SK-N-SH (cell line): ENCODE results near the gene ARHGEF4. TPM values are rescaled to one million over a fixed set of nuclear protein-coding genes. Genes with fewer than 3 reads are reported as not detected.

Source experiments
- CTCF ChIA-PET: fragments of 300-600, 350-600 bp; formaldehyde crosslinking; extraction: SDS; loops from one replicate; lab custom pipeline; 2021; lab: Yijun Ruan, JAX
- POLR2A ChIA-PET: fragments of 350-600 bp; sonication (Branson Sonifier 250); formaldehyde crosslinking; extraction: SDS; loops from one replicate; lab custom pipeline; 2020; ENCODE audit warnings: antibody characterized with exemption, inconsistent platforms; lab: Yijun Ruan, JAX
- DNase-seq: peaks from one replicate; pipeline ENCODE4 v3.0.0; 2012
- H2AFZ ChIP-seq: fragments of 200-600 bp; sonication (generic); 2 replicates; pipeline ENCODE4 v1.8.1; 2016; ENCODE audit warnings: antibody characterized with exemption, mild to moderate bottlenecking, low read depth
- H3F3A ChIP-seq: fragments of 200-600 bp; sonication (generic); replicated peaks from 2 replicates; pipeline ENCODE3; 2016; ENCODE audit warnings: antibody characterized with exemption, mild to moderate bottlenecking; ENCODE audit not compliant: insufficient read depth
- H3K27ac ChIP-seq, 2 experiments: fragments of 200-500 bp in 1 of 2; fragments of 200-600 bp in 1 of 2; sonication (Bioruptor generic) in 1 of 2; sonication (generic), shearing (Covaris generic) in 1 of 2; 2 replicates each; pipeline versions ENCODE4 v1.5.1 to v1.6.1; 2014 to 2016; ENCODE audit warnings: low read depth in 2 of 2, inconsistent platforms in 1 of 2, low read length in 1 of 2, mild to moderate bottlenecking in 1 of 2, mixed read lengths in 1 of 2
- H3K27me3 ChIP-seq: fragments of 200-600 bp; sonication (generic), shearing (Covaris generic); 2 replicates; pipeline ENCODE4 v1.6.1; 2016; ENCODE audit warnings: mixed run types; ENCODE audit not compliant: insufficient read depth
- H3K36me3 ChIP-seq, 2 experiments: fragments of 200-500 bp in 1 of 2; fragments of 200-600 bp in 1 of 2; sonication (Bioruptor generic) in 1 of 2; sonication (generic) in 1 of 2; replicated peaks in 1 of 2; 2 replicates each; pipeline versions ENCODE3 to v1.5.1; 2014 to 2016; ENCODE audit warnings: low read length in 1 of 2, mild to moderate bottlenecking in 1 of 2; ENCODE audit not compliant: insufficient read depth in 2 of 2, control insufficient read depth in 1 of 2
- H3K4me1 ChIP-seq, 2 experiments: fragments of 200-500 bp in 1 of 2; fragments of 200-600 bp in 1 of 2; sonication (Bioruptor generic) in 1 of 2; sonication (generic), shearing (Covaris generic) in 1 of 2; 2 replicates each; pipeline versions ENCODE4 v1.5.1 to v1.6.1; 2014 to 2016; ENCODE audit warnings: low read depth in 1 of 2, low read length in 1 of 2, mixed run types in 1 of 2; ENCODE audit not compliant: insufficient read depth in 2 of 2, control insufficient read depth in 1 of 2
- H3K4me2 ChIP-seq: fragments of 200-600 bp; sonication (generic), shearing (Covaris generic); 2 replicates; pipeline ENCODE4 v1.6.1; 2017; ENCODE audit warnings: mixed run types
- H3K4me3 ChIP-seq, 2 experiments: fragments of 200-500 bp in 1 of 2; fragments of 200-600 bp in 1 of 2; sonication (Bioruptor generic) in 1 of 2; sonication (generic), shearing (Covaris generic) in 1 of 2; 2 replicates each; pipeline versions ENCODE4 v1.5.1 to v1.8.1; 2014 to 2016; ENCODE audit warnings: low read depth in 2 of 2, inconsistent platforms in 1 of 2, low read length in 1 of 2, mild to moderate bottlenecking in 1 of 2, mixed read lengths in 1 of 2, moderate library complexity in 1 of 2
- H3K79me2 ChIP-seq: fragments of 200-600 bp; sonication (generic); 2 replicates; pipeline ENCODE4 v1.8.1; 2017; ENCODE audit warnings: mild to moderate bottlenecking; ENCODE audit not compliant: insufficient read depth
- H3K9ac ChIP-seq: fragments of 200-600 bp; sonication (generic); 2 replicates; pipeline ENCODE4 v1.6.1; 2017; ENCODE audit warnings: mixed run types
- H3K9me2 ChIP-seq: fragments of 200-600 bp; sonication (generic); 2 replicates; pipeline ENCODE4 v1.6.1; 2017; ENCODE audit warnings: mixed run types
- H3K9me3 ChIP-seq: fragments of 200-600 bp; sonication (generic); 2 replicates; pipeline ENCODE4 v1.6.1; 2017; ENCODE audit warnings: mixed run types, mild to moderate bottlenecking, moderate library complexity
- H4K20me1 ChIP-seq: fragments of 200-600 bp; sonication (generic); 2 replicates; pipeline ENCODE4 v1.6.1; 2017; ENCODE audit warnings: mild to moderate bottlenecking, mixed run types; ENCODE audit not compliant: insufficient read depth
- CTCF ChIP-seq: fragments of 200-600 bp; sonication (generic); IDR thresholded peaks from 2 replicates; pipeline ENCODE4 v1.6.1; 2017; ENCODE audit warnings: antibody characterized with exemption, mild to moderate bottlenecking, moderate library complexity
- FOSL2 ChIP-seq: IDR thresholded peaks from 2 replicates; pipeline ENCODE4 v1.4.0; 2012; ENCODE audit warnings: low read depth, mild to moderate bottlenecking, moderate library complexity, borderline replicate concordance
- FOXJ3 ChIP-seq: sonication (generic); formaldehyde crosslinking; IDR thresholded peaks from 2 replicates; pipeline ENCODE4 v1.5.1; 2020; ENCODE audit warnings: mild to moderate bottlenecking, missing genetic modification reagents
- IRF3 ChIP-seq: fragments of 150-350 bp; IDR thresholded peaks from 2 replicates; pipeline ENCODE4 v1.6.1; 2016; ENCODE audit warnings: mild to moderate bottlenecking, low read depth, low read length
- JUND ChIP-seq: IDR thresholded peaks from 2 replicates; pipeline ENCODE4 v1.4.0; 2012
- MAX ChIP-seq: IDR thresholded peaks from 2 replicates; pipeline ENCODE4 v1.4.0; 2012; ENCODE audit warnings: low read depth
- MEF2A ChIP-seq: IDR thresholded peaks from 2 replicates; pipeline ENCODE4 v1.4.0; 2012; ENCODE audit warnings: low read depth, borderline replicate concordance
- MXI1 ChIP-seq: IDR thresholded peaks from 2 replicates; pipeline ENCODE4 v1.6.1; 2012; ENCODE audit warnings: mild to moderate bottlenecking, low read depth, low read length, improper control_type of control experiment
- NFIC ChIP-seq: IDR thresholded peaks from 2 replicates; pipeline ENCODE4 v1.4.0; 2012; ENCODE audit warnings: borderline replicate concordance
- NRF1 ChIP-seq: IDR thresholded peaks from 2 replicates; pipeline ENCODE4 v1.6.1; 2012; ENCODE audit warnings: low read depth, mild to moderate bottlenecking, low read length
- POLR2AphosphoS5 ChIP-seq: IDR thresholded peaks from 2 replicates; pipeline ENCODE4 v1.6.1; 2012; ENCODE audit warnings: low read depth, low read length
- RAD21 ChIP-seq: IDR thresholded peaks from 2 replicates; pipeline ENCODE4 v1.6.1; 2012; ENCODE audit warnings: mild to moderate bottlenecking, low read length
- RCOR1 ChIP-seq: fragments of 150-350 bp; IDR thresholded peaks from 2 replicates; pipeline ENCODE4 v1.6.1; 2017; ENCODE audit warnings: antibody characterized with exemption, low read length
- REST ChIP-seq: IDR thresholded peaks from 2 replicates; pipeline ENCODE4 v1.6.1; 2012; ENCODE audit warnings: mild to moderate bottlenecking, low read depth, low read length, moderate library complexity
- RFX5 ChIP-seq: IDR thresholded peaks from 2 replicates; pipeline ENCODE4 v1.6.1; 2012; ENCODE audit warnings: mild to moderate bottlenecking, improper control_type of control experiment, low read length
- SIN3A ChIP-seq: IDR thresholded peaks from 2 replicates; pipeline ENCODE4 v1.6.1; 2012; ENCODE audit warnings: low read depth, mild to moderate bottlenecking, low read length, moderate library complexity, borderline replicate concordance
- SMC3 ChIP-seq: IDR thresholded peaks from 2 replicates; pipeline ENCODE4 v1.6.1; 2012; ENCODE audit warnings: low read depth, low read length, improper control_type of control experiment
- TAF1 ChIP-seq: IDR thresholded peaks from 2 replicates; pipeline ENCODE4 v1.6.1; 2012; ENCODE audit warnings: low read depth, mild to moderate bottlenecking, low read length, moderate library complexity, borderline replicate concordance
- TEAD4 ChIP-seq: IDR thresholded peaks from 2 replicates; pipeline ENCODE4 v1.4.0; 2012; ENCODE audit warnings: mild to moderate bottlenecking, borderline replicate concordance; ENCODE audit not compliant: insufficient read depth
- USF1 ChIP-seq: IDR thresholded peaks from 2 replicates; pipeline ENCODE4 v1.4.0; 2012; ENCODE audit warnings: low read depth, borderline replicate concordance
- ZBTB33 ChIP-seq: IDR thresholded peaks from 2 replicates; pipeline ENCODE4 v1.4.0; 2012; ENCODE audit warnings: low read depth, borderline replicate concordance
- WGBS: methylation state at CpG from one replicate; pipeline ENCODE4 v1.1.6; 2017; ENCODE audit warnings: low lambda C conversion rate; 5-methylcytosine and 5-hydroxymethylcytosine counted together
- polyA plus RNA-seq, 3 experiments: library from polyadenylated mRNA; depleted of rRNA; stranded (reverse); fragments of >200 nt; gene quantifications; 2 replicates each; pipeline ENCODE4 v1.2.3, GENCODE V29; 2012

The ARHGEF4 gene
- polyA plus RNA-seq, 1 of the 3 experiments (the other 2 are of a cell fraction), result 2.3 TPM

GRCh38 chr2:131058920-131059319, 222.2 kb downstream of the ARHGEF4 start (continued):
- TF ChIP-seq CTCF, result no peak

- no peak overlapping the region for H3K4me2 ChIP-seq
- H3K9me3 ChIP-seq, result no peaks in the 10 kb centered on the region
- no peak overlapping the region for H3K4me3 ChIP-seq
- no peaks in the 10 kb centered on the region for H3K27me3 ChIP-seq
- H3K9ac ChIP-seq, result no peak overlapping the region
- POLR2A ChIA-PET, result no interaction called here
- WGBS, result 87% methylated on average over 11 of the region's 11 CpGs
- peaks cover 0 to 13% of the 10 kb centered on the region in 2 experiments; a peak in 1 of 4 replicates for H3K4me1 ChIP-seq
- H3K27ac ChIP-seq, result peak overlapping the region in 1 of 2 experiments; percentile 50; a peak in 2 of 4 replicates
- peaks cover 4% of the 10 kb centered on the region for H3F3A ChIP-seq
- H3K36me3 ChIP-seq, result peaks cover 19 to 40% of the 10 kb centered on the region in 2 experiments
- no peaks in the 10 kb centered on the region for H3K9me2 ChIP-seq
- DNase-seq, result peak; percentile 75
- H4K20me1 ChIP-seq, result peaks cover 84% of the 10 kb centered on the region
- H2AFZ ChIP-seq, result no peak overlapping the region
- peaks cover 99% of the 10 kb centered on the region for H3K79me2 ChIP-seq
- CTCF ChIA-PET, result no interaction called here
- TF ChIP-seq TEAD4 (no peak), NRF1 (no peak), SMC3 (no peak), MEF2A (no peak), RFX5 (no peak), SIN3A (no peak), ZBTB33 (no peak), IRF3 (no peak), RAD21 (no peak), FOXJ3 (no peak), RCOR1 (0 out of 2 replicates have a peak, but pooled peaks have one; percentile 42), FOSL2 (no peak), MAX (no peak), TAF1 (no peak), POLR2AphosphoS5 (no peak), REST (no peak), NFIC (no peak), USF1 (no peak), MXI1 (no peak; the same call in 1 of the 2 replicates), JUND (no peak)
Measured at GRCh38 chr2:131063501-131064283, 227.0 kb downstream of the ARHGEF4 start.
